H7 (cell line): ENCODE measurements around the gene TRIM31. TPM values are rescaled to one million over a fixed set of nuclear protein-coding genes. Genes with fewer than 3 reads are reported as not detected.

Experiments used
- DNase-seq: peaks from one replicate; pipeline ENCODE4 v3.0.0; 2012
- H3K27me3 ChIP-seq: 2 replicates; pipeline ENCODE4 v1.6.0; 2011; ENCODE audit warnings: mild to moderate bottlenecking, low read length; ENCODE audit not compliant: control insufficient read depth, insufficient read depth
- H3K36me3 ChIP-seq: replicated peaks from 2 replicates; pipeline ENCODE4 v1.5.1; 2011; ENCODE audit warnings: low read length; ENCODE audit not compliant: control insufficient read depth, insufficient read depth
- H3K4me3 ChIP-seq: 2 replicates; pipeline ENCODE4 v1.5.1; 2011; ENCODE audit warnings: low read depth, mild to moderate bottlenecking, control low read depth, low read length, moderate library complexity; ENCODE audit not compliant: insufficient read depth
- total RNA-seq: library from RNA; depleted of rRNA; stranded (reverse); fragments of >200 nt; shearing (Covaris generic); gene quantifications from 2 replicates; pipeline ENCODE4 v1.2.3, GENCODE V29; 2014; rRNA removed

Gene TRIM31
- total RNA-seq, result not detected in 2 replicates

- no peak for DNase-seq
- H3K36me3 ChIP-seq, result no peaks in the 10 kb centered on the region
- H3K27me3 ChIP-seq, result peaks cover 26% of the 10 kb centered on the region
- no peak within 1 kb of the TSS for H3K4me3 ChIP-seq
Observed at GRCh38 chr6:30113003-30113759, at the start of gene TRIM31. TSS of gene TRIM31 (minus strand) at chr6:30113090. CDS start at chr6:30112805, 285 bp downstream.

GRCh38 chr6:30162265-30163089 lies 49.6 kb upstream of the TRIM31 start:
- no peak for DNase-seq
- no peak overlapping the region for H3K4me3 ChIP-seq
- H3K36me3 ChIP-seq, result no peaks in the 10 kb centered on the region
- H3K27me3 ChIP-seq, result peaks cover 4% of the 10 kb centered on the region

GRCh38 chr6:30160785-30161531 lies 48.1 kb upstream of the TRIM31 start, which contains the start of gene TRIM10:
TSS of gene TRIM10 (minus strand) at chr6:30161211. CDS start at chr6:30160858, 353 bp downstream.
- H3K4me3 ChIP-seq, result no peak within 1 kb of the TSS

GRCh38 chr6:30160008-30160784 lies 47.3 kb upstream of the TRIM31 start:
- Histone ChIP-seq H3K4me3 (no peak overlapping the region), H3K27me3 (peaks cover 2% of the 10 kb centered on the region), H3K36me3 (no peaks in the 10 kb centered on the region)
- no peak for DNase-seq

More at GRCh38 chr6:30160785-30161531, 48.1 kb upstream of the TRIM31 start, which contains the start of gene TRIM10:
- no peak for DNase-seq
- H3K36me3 ChIP-seq, result no peaks in the 10 kb centered on the region
- peaks cover 2% of the 10 kb centered on the region for H3K27me3 ChIP-seq

- no peaks in the 10 kb centered on the region for H3K36me3 ChIP-seq
- no peak for DNase-seq
- no peak overlapping the region for H3K4me3 ChIP-seq
- H3K27me3 ChIP-seq, result peaks cover 2% of the 10 kb centered on the region; the same call in 1 of the 2 replicates
Observed at GRCh38 chr6:30158475-30159040, 45.7 kb upstream of the TRIM31 start.

- H3K27me3 ChIP-seq, result peaks cover 3% of the 10 kb centered on the region; the same call in 1 of the 2 replicates
- no peaks in the 10 kb centered on the region for H3K36me3 ChIP-seq
- DNase-seq, result no peak
- H3K4me3 ChIP-seq, result no peak overlapping the region
Observed at GRCh38 chr6:30157999-30158398, 45.1 kb upstream of the TRIM31 start.

- no peak for DNase-seq
- no peaks in the 10 kb centered on the region for H3K36me3 ChIP-seq
- peaks cover 4% of the 10 kb centered on the region; the same call in 1 of the 2 replicates for H3K27me3 ChIP-seq
- H3K4me3 ChIP-seq, result no peak overlapping the region
Observed at GRCh38 chr6:30157581-30157980, 44.7 kb upstream of the TRIM31 start.

GRCh38 chr6:30156774-30157173 lies 43.9 kb upstream of the TRIM31 start:
- Histone ChIP-seq H3K4me3 (no peak overlapping the region), H3K27me3 (peaks cover 4% of the 10 kb centered on the region; the same call in 1 of the 2 replicates), H3K36me3 (no peaks in the 10 kb centered on the region)
- DNase-seq, result no peak

- H3K4me3 ChIP-seq, result no peak overlapping the region
- H3K27me3 ChIP-seq, result peaks cover 4% of the 10 kb centered on the region; the same call in 1 of the 2 replicates
- DNase-seq, result no peak
- no peaks in the 10 kb centered on the region for H3K36me3 ChIP-seq
Observed at GRCh38 chr6:30156262-30156599, 43.3 kb upstream of the TRIM31 start.

GRCh38 chr6:30155520-30156261 lies 42.8 kb upstream of the TRIM31 start:
- Histone ChIP-seq H3K27me3 (peaks cover 4% of the 10 kb centered on the region; the same call in 1 of the 2 replicates), H3K36me3 (no peaks in the 10 kb centered on the region), H3K4me3 (no peak overlapping the region)
- no peak for DNase-seq

GRCh38 chr6:30154709-30155519 lies 42.0 kb upstream of the TRIM31 start:
- no peaks in the 10 kb centered on the region for H3K36me3 ChIP-seq
- no peak overlapping the region for H3K4me3 ChIP-seq
- no peak for DNase-seq
- peaks cover 6% of the 10 kb centered on the region; the same call in 1 of the 2 replicates for H3K27me3 ChIP-seq

GRCh38 chr6:30154061-30154460 lies 41.2 kb upstream of the TRIM31 start:
- no peak overlapping the region for H3K4me3 ChIP-seq
- peaks cover 6% of the 10 kb centered on the region; the same call in 1 of the 2 replicates for H3K27me3 ChIP-seq
- no peak for DNase-seq
- H3K36me3 ChIP-seq, result no peaks in the 10 kb centered on the region
